Measurements from ENCODE around the gene ASGR1. TPM values are rescaled to one million over a fixed set of nuclear protein-coding genes. Genes with fewer than 3 reads are reported as not detected.

ASGR1 gene
- total and polyA plus RNA-seq, 10 donors, result 1.3 to 10.2 (median 3.8) TPM

DNA sequence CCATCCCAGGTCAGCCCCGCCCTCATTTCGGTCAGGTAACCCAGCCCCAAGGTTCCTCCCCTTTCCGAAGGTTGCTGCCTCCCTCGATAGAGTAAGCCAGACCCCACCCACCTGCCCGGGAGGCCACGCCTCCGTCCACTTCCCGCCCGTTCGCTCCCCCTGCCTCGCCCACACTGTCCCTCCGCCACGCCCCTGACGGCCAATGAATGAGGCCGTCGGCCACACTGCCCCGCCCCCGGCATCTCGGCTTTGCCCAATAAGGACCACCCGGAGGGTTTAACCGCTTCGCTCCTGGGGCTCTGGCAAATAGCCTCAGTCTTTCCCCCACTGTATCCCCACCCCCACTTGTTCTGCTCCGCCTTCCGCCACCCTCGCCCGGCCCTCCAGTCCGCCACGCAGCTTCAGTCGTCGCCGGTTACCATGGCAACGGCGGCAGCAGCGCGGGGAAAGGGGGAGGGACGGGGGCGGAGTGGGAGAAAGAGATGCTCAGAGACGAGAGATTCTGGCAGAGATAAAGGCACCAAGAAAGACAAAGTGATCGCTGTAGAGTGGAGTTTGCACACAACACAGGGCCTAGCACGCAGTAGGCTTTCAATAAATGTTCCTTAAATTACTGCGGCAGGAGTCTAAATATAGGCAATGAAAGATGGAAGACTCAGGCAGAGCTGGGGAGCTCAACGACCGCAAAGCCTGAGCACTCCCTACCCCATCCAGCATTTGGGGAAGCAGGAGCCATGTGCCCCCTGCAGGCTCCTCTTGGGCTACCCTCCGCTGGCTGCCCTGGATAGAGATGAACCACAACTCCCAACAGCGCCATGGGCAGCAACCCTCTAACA is 35.3 kb upstream of the ASGR1 start:
- peak overlapping the region in 7 of 8 donors; percentile 72 to 99 (median 79) for H3K27ac ChIP-seq
- 0 to 1% (median 0%) methylated on average over 44 to 45 of the region's 45 CpGs for WGBS, 5 donors
- H3K4me3 ChIP-seq, result peak overlapping the region; percentile 44 to 87 (median 61)
- intact Hi-C loops (cut with DNase I; ENCODE audit: low total_unique reads), result no loop called here
- DNase-seq, result peak; percentile 100
- H3K9me3 ChIP-seq, result no peaks in the 10 kb centered on the region
- TF ChIP-seq, protein P1, sequence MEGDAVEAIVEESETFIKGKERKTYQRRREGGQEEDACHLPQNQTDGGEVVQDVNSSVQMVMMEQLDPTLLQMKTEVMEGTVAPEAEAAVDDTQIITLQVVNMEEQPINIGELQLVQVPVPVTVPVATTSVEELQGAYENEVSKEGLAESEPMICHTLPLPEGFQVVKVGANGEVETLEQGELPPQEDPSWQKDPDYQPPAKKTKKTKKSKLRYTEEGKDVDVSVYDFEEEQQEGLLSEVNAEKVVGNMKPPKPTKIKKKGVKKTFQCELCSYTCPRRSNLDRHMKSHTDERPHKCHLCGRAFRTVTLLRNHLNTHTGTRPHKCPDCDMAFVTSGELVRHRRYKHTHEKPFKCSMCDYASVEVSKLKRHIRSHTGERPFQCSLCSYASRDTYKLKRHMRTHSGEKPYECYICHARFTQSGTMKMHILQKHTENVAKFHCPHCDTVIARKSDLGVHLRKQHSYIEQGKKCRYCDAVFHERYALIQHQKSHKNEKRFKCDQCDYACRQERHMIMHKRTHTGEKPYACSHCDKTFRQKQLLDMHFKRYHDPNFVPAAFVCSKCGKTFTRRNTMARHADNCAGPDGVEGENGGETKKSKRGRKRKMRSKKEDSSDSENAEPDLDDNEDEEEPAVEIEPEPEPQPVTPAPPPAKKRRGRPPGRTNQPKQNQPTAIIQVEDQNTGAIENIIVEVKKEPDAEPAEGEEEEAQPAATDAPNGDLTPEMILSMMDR (IDR thresholded peaks at IDR 0.05 in 8 of 11, conservative IDR thresholded peaks at IDR 0.05 in 3 of 11), result peak in 10 of 11 experiments; percentile 19 to 65 (median 42)
- TF ChIP-seq POLR2A (IDR thresholded peaks at IDR 0.05) (no peak), POLR2AphosphoS5 (IDR thresholded peaks at IDR 0.05) (peak; percentile 6 to 83 (median 68))
- H3K27me3 ChIP-seq (replicated peaks in 1 of 7), result no peaks in the 10 kb centered on the region
- no peaks in the 10 kb centered on the region for H3K36me3 ChIP-seq
- peaks cover 34 to 75% (median 58%) of the 10 kb centered on the region in 6 donors for H3K4me1 ChIP-seq

DNA sequence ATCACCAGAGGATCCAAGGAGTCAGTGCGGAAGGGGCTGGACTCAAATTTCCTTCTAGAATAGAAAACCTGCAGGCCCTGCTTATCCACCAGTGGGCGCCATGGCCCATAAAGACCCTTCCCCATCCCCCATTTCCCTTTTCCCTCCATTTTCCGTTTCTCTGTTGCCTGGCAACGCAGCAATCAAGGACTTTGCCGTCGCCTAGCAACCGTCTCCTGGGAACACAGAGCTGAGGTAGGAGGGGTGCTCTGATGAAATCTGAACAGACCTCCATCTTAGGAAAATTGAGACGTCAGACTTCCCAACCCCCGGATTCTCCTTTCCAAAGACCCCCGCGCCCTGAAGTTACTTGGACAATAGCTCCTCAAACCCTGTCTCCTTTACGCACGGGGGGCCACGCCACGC is 34.7 kb upstream of the ASGR1 start:
- intact Hi-C loops (cut with DNase I; ENCODE audit: low total_unique reads), result no loop called here
- Histone ChIP-seq H3K9me3 (no peaks in the 10 kb centered on the region), H3K27me3 (replicated peaks in 1 of 7) (no peaks in the 10 kb centered on the region), H3K4me1 (peaks cover 28 to 69% (median 52%) of the 10 kb centered on the region in 6 donors), H3K27ac (peak overlapping the region in 7 of 8 donors; percentile 72 to 99 (median 79)), H3K4me3 (peak overlapping the region; percentile 16 to 87 (median 61)), H3K36me3 (no peaks in the 10 kb centered on the region)
- no peak for DNase-seq
- TF ChIP-seq, protein P1 (IDR thresholded peaks at IDR 0.05 in 8 of 11, conservative IDR thresholded peaks at IDR 0.05 in 3 of 11), result peak in 8 of 11 experiments; percentile 19 to 51 (median 28)
- no peak for TF ChIP-seq POLR2AphosphoS5 (IDR thresholded peaks at IDR 0.05)
- WGBS, 5 donors, result 3 to 5% (median 4%) methylated on average over 15 of the region's 15 CpGs

DNA sequence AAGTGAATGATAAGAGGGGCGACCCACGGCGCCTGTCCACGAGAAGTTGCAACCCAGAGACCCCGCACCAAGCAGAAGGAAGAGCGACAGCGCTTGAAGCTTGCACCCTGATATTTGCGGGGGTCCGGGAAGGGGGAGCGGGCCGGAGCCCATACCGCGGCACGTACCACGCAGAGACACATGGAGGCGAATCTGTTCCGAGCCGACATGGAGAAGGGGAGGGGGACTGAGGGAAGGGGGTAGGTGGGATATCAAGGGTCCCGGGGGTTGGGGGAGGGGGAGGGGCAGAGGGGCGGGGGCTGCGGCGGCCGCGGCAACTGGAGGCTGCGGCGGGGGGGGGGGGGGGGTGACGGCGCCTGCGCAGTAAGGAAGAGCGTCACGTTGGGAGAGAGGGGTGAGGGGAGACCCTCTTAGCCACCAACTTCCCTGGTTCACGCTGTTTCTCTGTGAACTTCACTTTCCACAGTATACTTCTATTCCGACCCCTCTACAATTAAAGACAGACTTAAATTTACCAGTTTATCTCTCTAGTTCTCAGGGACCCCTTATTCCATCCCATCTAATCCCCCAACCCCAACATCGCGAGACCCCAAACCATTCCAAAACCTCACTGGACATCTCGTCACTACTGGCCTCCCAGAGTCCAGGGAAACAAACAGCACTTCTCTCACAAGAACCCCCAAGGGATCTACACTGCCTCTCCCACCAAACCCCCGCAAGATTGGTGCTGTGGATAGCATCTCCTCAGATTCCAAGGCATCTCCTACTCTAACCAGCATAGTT is 32.5 kb upstream of the ASGR1 start:
- Histone ChIP-seq H3K4me3 (no peak overlapping the region), H3K9me3 (no peaks in the 10 kb centered on the region), H3K36me3 (no peaks in the 10 kb centered on the region), H3K4me1 (peaks cover 18 to 64% (median 39%) of the 10 kb centered on the region in 6 donors), H3K27ac (no peak overlapping the region), H3K27me3 (replicated peaks in 1 of 7) (no peaks in the 10 kb centered on the region)
- no peak for DNase-seq
- 56 to 76% (median 74%) methylated on average over 23 to 37 of the region's 37 CpGs for WGBS, 5 donors
- intact Hi-C loops (cut with DNase I; ENCODE audit: low total_unique reads), result no loop called here
- TF ChIP-seq POLR2A (IDR thresholded peaks at IDR 0.05) (no peak), POLR2AphosphoS5 (IDR thresholded peaks at IDR 0.05) (no peak)
- TF ChIP-seq, protein P1 (IDR thresholded peaks at IDR 0.05 in 8 of 11, conservative IDR thresholded peaks at IDR 0.05 in 3 of 11), result no peak

Data from spleen (tissue), 11 donors.